Esophagus squamous epithelium (tissue), 4 donors: ENCODE results near the gene PPP1R37.

Experiments used
- POLR2A ChIP-seq, 4 donors: fragments of 450-650 bp; IDR thresholded peaks; one replicate each; pipeline ENCODE4 v1.6.1; 2017; ENCODE audit warnings: antibody characterized with exemption in 4 of 4, mild to moderate bottlenecking in 4 of 4, moderate library complexity in 3 of 4
- TF ChIP-seq, protein P1 (sequence below), 6 experiments: fragments of 450-650 bp in 4 of 6; fragments of 200-600 bp in 2 of 6; sonication (generic) in 2 of 6; IDR thresholded peaks; one replicate each; pipeline ENCODE4 v1.5.1; 2016 to 2019; ENCODE audit warnings: antibody characterized with exemption in 6 of 6, mild to moderate bottlenecking in 4 of 6, moderate library complexity in 4 of 6

DNA sequence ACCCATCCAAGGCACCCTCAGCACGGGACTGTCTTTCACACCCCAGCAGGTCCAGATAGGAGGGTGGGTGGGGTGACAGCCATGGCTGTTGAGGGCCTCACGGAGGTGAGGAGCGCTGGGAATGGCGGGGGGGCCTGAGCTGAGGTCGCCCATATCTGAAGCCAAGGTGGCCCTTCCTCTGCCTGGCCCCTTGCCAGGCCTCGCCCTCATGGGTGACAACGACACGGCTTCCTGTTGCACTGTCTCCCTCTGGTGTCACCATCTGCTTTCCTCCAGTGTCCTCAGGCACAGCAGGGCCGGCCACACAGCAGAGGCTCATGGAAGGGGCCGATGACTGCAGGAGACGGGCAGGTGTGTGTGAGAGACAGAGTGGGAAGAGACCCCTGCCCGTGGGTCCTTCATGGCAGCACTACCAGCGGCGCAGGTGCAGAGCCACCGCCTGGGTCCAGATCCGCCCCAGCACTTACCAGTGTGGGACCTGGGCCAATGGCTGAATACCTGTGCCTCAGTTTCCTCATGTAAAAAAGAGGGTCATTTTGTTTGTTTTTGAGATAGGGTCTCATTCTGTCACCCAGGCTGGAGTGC is 75.9 kb downstream of the PPP1R37 start:
- TF ChIP-seq POLR2A (IDR thresholded peaks at IDR 0.05): no peak
- TF ChIP-seq, protein P1, sequence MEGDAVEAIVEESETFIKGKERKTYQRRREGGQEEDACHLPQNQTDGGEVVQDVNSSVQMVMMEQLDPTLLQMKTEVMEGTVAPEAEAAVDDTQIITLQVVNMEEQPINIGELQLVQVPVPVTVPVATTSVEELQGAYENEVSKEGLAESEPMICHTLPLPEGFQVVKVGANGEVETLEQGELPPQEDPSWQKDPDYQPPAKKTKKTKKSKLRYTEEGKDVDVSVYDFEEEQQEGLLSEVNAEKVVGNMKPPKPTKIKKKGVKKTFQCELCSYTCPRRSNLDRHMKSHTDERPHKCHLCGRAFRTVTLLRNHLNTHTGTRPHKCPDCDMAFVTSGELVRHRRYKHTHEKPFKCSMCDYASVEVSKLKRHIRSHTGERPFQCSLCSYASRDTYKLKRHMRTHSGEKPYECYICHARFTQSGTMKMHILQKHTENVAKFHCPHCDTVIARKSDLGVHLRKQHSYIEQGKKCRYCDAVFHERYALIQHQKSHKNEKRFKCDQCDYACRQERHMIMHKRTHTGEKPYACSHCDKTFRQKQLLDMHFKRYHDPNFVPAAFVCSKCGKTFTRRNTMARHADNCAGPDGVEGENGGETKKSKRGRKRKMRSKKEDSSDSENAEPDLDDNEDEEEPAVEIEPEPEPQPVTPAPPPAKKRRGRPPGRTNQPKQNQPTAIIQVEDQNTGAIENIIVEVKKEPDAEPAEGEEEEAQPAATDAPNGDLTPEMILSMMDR (IDR thresholded peaks at IDR 0.05): no peak
